Epithelial cell of proximal tubule (primary cell): ENCODE results near the gene RALGPS1. TPM values are rescaled to one million over a fixed set of nuclear protein-coding genes. Genes with fewer than 3 reads are reported as not detected.

Source experiments
- DNase-seq: peaks from one replicate; pipeline ENCODE4 v3.0.0-alpha.2; 2011; ENCODE audit warnings: low read depth
- H3K4me3 ChIP-seq: 2 replicates; pipeline ENCODE4 v1.5.1; 2011; ENCODE audit warnings: low read depth, mild to moderate bottlenecking, low read length
- total RNA-seq: library from RNA; depleted of rRNA; stranded (reverse); fragments of >200 nt; gene quantifications from 2 replicates; pipeline ENCODE4 v1.2.3, GENCODE V29; 2015
- TF ChIP-seq, protein P1 (sequence below): conservative IDR thresholded peaks from 2 replicates; pipeline ENCODE4 v1.5.1; 2012; ENCODE audit warnings: low read depth, mild to moderate bottlenecking, low read length

RALGPS1 gene
- total RNA-seq, 1 donor from 2014 or later, result 4.0 TPM

DNA sequence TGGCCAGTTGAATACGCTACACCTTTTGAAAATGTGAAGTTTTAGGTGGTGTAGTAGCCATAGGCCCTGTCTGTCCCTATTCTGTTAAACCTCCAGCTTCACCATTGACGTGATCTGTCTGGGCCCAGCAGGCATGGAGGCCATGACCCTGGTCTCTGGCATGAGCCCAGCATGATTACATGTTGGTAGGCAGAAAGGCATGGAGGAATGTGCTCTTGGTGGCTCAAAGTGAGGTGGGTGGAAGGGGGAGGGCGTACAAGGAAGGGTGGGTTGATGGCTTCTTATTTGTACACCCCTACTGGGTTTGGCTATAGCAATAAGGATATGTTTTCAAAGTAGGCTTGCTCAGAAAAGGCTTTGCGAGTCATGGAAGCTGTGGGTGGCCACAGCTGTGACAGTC lies 23.7 kb downstream of the RALGPS1 start:
- H3K4me3 ChIP-seq, result no peak overlapping the region
- TF ChIP-seq, protein P1, sequence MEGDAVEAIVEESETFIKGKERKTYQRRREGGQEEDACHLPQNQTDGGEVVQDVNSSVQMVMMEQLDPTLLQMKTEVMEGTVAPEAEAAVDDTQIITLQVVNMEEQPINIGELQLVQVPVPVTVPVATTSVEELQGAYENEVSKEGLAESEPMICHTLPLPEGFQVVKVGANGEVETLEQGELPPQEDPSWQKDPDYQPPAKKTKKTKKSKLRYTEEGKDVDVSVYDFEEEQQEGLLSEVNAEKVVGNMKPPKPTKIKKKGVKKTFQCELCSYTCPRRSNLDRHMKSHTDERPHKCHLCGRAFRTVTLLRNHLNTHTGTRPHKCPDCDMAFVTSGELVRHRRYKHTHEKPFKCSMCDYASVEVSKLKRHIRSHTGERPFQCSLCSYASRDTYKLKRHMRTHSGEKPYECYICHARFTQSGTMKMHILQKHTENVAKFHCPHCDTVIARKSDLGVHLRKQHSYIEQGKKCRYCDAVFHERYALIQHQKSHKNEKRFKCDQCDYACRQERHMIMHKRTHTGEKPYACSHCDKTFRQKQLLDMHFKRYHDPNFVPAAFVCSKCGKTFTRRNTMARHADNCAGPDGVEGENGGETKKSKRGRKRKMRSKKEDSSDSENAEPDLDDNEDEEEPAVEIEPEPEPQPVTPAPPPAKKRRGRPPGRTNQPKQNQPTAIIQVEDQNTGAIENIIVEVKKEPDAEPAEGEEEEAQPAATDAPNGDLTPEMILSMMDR, result no peak
- no peak for DNase-seq

DNA sequence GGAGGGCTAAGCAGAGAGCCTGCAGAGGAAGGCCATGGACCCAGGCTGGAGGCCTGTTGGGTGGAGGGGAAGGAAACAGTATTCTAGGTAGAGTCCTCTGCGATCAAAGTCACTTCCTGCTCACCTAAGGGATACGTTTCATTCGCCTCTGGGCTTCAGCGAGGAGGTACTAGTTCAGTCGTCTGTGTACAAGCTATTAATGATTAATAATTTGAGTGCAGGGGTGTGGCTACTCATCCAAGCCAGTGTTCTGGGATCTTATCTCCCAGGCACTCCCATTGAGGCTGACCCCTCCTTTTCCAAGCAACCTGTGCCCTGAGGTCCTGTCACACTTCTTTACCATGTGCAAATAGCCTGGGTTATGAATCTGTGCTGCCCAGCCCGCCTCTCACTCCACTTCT lies 25.2 kb downstream of the RALGPS1 start:
- TF ChIP-seq, protein P1, result no peak
- DNase-seq, result no peak
- no peak overlapping the region for H3K4me3 ChIP-seq

DNA sequence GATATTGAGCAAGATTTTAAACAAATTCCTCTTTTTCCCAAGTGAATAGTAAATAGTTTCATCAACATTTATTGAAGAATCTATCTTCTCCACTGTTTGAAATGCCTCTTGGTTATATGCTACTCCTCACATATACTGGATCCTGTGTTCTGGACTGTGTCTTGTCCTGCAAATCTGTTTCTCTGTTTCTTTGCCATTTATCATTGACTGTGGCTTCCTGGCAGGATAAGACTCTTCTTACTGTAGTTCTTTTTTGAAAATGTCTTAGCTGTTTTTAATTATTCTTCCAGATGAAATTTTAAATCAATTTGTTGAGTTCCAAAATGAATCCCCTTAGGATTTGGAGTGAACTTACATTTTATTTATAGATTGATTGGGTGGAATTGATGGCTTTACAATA lies 27.8 kb downstream of the RALGPS1 start:
- TF ChIP-seq, protein P1, result no peak
- no peak overlapping the region for H3K4me3 ChIP-seq

DNA sequence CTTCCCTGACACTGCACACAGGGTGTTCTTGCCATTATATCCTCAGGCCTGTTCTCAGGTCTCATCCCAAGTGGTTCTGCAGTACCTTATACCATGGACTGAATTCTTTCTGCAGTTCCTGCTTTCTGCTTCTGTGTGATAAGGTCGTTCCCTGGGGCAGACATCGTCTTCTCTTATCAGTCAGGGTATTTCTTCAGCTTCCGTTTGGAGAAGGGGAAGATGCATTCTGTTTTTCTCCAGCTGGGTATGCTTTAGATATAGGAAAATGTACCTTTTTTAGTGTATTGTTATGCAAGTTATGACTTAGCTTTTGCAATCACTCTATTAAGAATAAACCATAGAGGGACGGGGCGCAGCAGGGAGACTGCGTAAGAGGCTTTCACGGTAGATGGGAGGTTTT lies 31.1 kb downstream of the RALGPS1 start:
- no peak overlapping the region for H3K4me3 ChIP-seq
- DNase-seq, result no peak
- TF ChIP-seq, protein P1, result no peak

More for the DNA sequence above, 27.8 kb downstream of the RALGPS1 start:
- no peak for DNase-seq

DNA sequence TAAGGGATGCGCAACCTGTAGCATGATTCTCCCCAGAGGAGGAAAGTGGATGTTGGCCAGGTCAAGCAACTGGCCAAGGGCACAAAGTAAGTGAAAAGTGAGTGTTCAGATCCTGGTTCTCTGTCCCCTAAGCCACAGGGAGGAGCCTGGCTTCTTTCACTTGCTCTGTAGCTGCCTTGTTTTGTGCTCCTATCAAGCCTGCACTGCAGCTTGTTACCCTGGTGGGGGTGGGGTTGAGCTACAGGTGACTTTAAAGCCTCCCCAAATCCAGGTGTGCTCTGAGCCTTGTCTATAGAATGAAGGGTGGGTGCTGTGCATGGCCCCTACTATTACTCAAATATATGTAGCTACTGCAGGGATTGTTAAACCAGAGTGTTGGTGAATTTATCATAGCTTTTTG lies 32.9 kb downstream of the RALGPS1 start:
- DNase-seq, result no peak
- H3K4me3 ChIP-seq, result no peak overlapping the region
- TF ChIP-seq, protein P1, result peak; percentile 17

DNA sequence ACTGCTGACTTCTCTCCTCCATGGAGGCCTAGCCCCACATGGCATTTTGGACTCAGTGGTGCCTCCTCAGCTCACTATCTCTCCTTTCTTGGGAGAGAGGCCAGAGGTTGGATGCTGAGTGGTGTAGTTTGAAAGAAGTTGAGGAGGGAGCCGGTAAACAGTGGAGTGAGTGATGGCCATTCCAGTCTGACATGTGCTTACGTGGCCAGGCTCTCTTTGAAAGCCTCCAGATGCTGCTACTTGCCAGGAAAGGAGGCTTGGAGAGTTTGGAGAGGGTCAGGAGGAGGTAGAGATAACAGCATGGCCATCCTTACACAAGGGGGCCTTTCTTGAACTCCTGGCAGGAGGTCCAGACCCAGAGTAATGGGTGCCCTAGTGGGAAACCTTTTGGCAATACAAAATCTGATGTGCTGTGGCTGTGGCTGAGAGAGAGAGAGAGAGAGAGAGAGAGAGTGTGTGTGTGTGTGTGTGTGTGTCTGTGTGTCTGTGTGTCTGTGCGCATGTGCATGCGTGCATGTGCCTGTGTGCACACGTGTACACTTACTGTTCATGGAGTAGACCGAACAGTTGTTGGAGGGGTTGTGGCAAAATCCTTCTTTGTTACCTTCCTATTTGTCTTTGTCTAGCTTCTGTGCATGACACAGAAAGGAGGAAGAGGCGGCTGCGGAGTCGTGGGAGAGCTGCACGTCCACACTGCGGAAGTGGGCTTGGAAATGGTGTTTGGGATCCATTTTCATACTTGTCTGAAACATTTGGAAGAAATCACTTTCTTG lies 37.8 kb downstream of the RALGPS1 start:
- TF ChIP-seq, protein P1, result no peak
- no peak overlapping the region for H3K4me3 ChIP-seq
- no peak for DNase-seq

DNA sequence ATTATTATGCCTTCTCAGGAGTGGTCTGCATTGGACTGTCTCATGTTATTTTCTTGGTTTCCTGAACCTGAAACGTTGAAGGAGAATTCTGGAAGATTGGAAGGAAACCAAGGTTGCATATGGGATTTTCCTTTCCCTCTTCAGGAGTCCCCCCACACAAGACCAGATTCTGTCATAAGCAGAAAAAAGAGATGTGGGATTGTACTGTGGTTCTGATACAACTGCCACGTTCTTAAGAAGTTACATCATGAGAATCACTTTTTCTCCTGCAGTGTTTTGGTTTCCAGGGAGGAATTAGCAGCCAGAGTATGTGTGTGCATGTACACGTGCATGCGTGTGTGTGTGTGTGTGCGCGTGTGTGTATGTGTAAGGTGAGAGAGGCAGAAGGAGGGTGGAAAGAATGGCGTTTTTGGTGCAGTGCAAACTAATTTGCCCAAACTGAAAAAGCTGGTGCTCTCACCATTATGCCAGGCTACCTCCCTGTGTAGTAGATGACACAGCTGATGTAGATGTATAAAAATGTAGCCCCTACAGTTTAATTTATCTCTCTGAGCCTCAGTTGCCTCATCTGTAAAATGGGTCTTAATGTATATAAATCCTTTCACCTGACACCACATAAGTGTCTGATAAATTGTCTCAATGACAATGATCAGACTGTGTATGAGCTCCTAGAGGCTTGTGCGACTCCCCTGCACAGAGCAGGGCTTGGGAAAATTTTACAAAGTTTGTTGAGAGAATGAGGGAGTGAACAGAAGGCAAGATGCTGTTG lies 38.6 kb downstream of the RALGPS1 start:
- no peak for DNase-seq
- TF ChIP-seq, protein P1, result no peak
- no peak overlapping the region for H3K4me3 ChIP-seq
